Iris pigment epithelial cell (primary cell): ENCODE data around the gene UXT.
A peak's percentile ranks its signal among the peaks of the same experiment; 100 is the strongest.

Experiments
- DNase-seq: peaks from one replicate; pipeline ENCODE4 v3.0.0-alpha.2; 2011; ENCODE audit warnings: low read depth

UXT gene

GRCh38 chrX:47649271-47649670 lies 9.7 kb downstream of the UXT start:
- DNase-seq, result peak; percentile 16

- DNase-seq, result peak; percentile 74
Observed at GRCh38 chrX:47648376-47648775, 10.6 kb downstream of the UXT start.

- no peak for DNase-seq
Observed at GRCh38 chrX:47646636-47647035, 12.3 kb downstream of the UXT start.

GRCh38 chrX:47645530-47645929 lies 13.4 kb downstream of the UXT start:
- DNase-seq, result peak; percentile 47

GRCh38 chrX:47644557-47645091 lies 14.4 kb downstream of the UXT start:
- DNase-seq, result peak; percentile 49

GRCh38 chrX:47643926-47644325 lies 15.1 kb downstream of the UXT start:
- peak; percentile 56 for DNase-seq

GRCh38 chrX:47638816-47639215 lies 20.2 kb downstream of the UXT start:
- no peak for DNase-seq

GRCh38 chrX:47637546-47638195 lies 21.3 kb downstream of the UXT start:
- peak; percentile 27 for DNase-seq

GRCh38 chrX:47634871-47635575 lies 24.0 kb downstream of the UXT start:
- DNase-seq, result no peak

- DNase-seq, result no peak
Observed at GRCh38 chrX:47633689-47634590, 25.0 kb downstream of the UXT start.

GRCh38 chrX:47632666-47633065 lies 26.3 kb downstream of the UXT start:
- DNase-seq, result no peak

- no peak for DNase-seq
Observed at GRCh38 chrX:47631676-47632075, 27.3 kb downstream of the UXT start.

GRCh38 chrX:47629419-47630200 lies 29.4 kb downstream of the UXT start, which contains the start of gene CFP:
CFP (minus strand) TSS chrX:47629930; CDS start chrX:47629844, 86 bp downstream.
- no peak for DNase-seq

GRCh38 chrX:47628982-47629381 lies 30.0 kb downstream of the UXT start:
- DNase-seq, result no peak

- no peak for DNase-seq
Observed at GRCh38 chrX:47625365-47625764, 33.6 kb downstream of the UXT start.

- DNase-seq, result peak; percentile 80
Observed at GRCh38 chrX:47623540-47624027, 35.4 kb downstream of the UXT start.

GRCh38 chrX:47621851-47622250 lies 37.1 kb downstream of the UXT start:
- DNase-seq, result no peak

GRCh38 chrX:47620303-47620685 lies 38.7 kb downstream of the UXT start:
- no peak for DNase-seq

- DNase-seq, result peak; percentile 78
Observed at GRCh38 chrX:47619486-47620302, 39.3 kb downstream of the UXT start, which contains the start of gene SYN1. SYN1 (minus strand) TSS chrX:47619857; CDS start chrX:47619728, 129 bp downstream.

- no peak for DNase-seq
Observed at GRCh38 chrX:47618923-47619485, 40.0 kb downstream of the UXT start.
